Activated naive CD4-positive, alpha-beta T cell treated with anti-CD3 and anti-CD28 coated beads, Interleukin-2, amount 50 U/mL, for 24 hours (primary cell): ENCODE data around the gene FRAS1.
"Not testable (repeated sequence)": the region's sequence is repeated elsewhere in the genome, so short reads cannot be mapped to it uniquely, and the experiment has no call there.

ENCODE experiments used
- H3K27ac Mint-ChIP-seq: one replicate; pipeline ENCODE4 v1.8.0; 2021; ENCODE audit warnings: mild to moderate bottlenecking, mixed read lengths
- H3K27me3 Mint-ChIP-seq: one replicate; pipeline ENCODE4 v1.8.0; 2021; ENCODE audit warnings: mixed read lengths
- H3K36me3 Mint-ChIP-seq: one replicate; pipeline ENCODE4 v1.8.0; 2021; ENCODE audit warnings: mixed read lengths
- H3K4me1 Mint-ChIP-seq: one replicate; pipeline ENCODE4 v1.8.0; 2021; ENCODE audit warnings: mixed read lengths
- H3K4me3 Mint-ChIP-seq: one replicate; pipeline ENCODE4 v1.8.0; 2021; ENCODE audit warnings: mild to moderate bottlenecking, mixed read lengths
- H3K9me3 Mint-ChIP-seq: one replicate; pipeline ENCODE4 v1.8.0; 2021; ENCODE audit warnings: mixed read lengths

The FRAS1 gene

GRCh38 chr4:78226279-78226678, 169.2 kb downstream of the FRAS1 start:
- H3K9me3 Mint-ChIP-seq, result peaks cover 13% of the 10 kb centered on the region
- H3K36me3 Mint-ChIP-seq, result peaks cover 2% of the 10 kb centered on the region
- H3K27me3 Mint-ChIP-seq, result peaks cover 12% of the 10 kb centered on the region
- no peaks in the 10 kb centered on the region for H3K4me1 Mint-ChIP-seq
- H3K4me3 Mint-ChIP-seq, result no peak overlapping the region
- no peak overlapping the region for H3K27ac Mint-ChIP-seq

- H3K36me3 Mint-ChIP-seq, result peaks cover 2% of the 10 kb centered on the region
- no peak overlapping the region for H3K4me3 Mint-ChIP-seq
- H3K4me1 Mint-ChIP-seq, result no peaks in the 10 kb centered on the region
- peaks cover 12% of the 10 kb centered on the region for H3K27me3 Mint-ChIP-seq
- H3K27ac Mint-ChIP-seq, result no peak overlapping the region
- peaks cover 13% of the 10 kb centered on the region for H3K9me3 Mint-ChIP-seq
Measured at GRCh38 chr4:78227411-78228057, 170.4 kb downstream of the FRAS1 start.

GRCh38 chr4:78235800-78236199, 178.7 kb downstream of the FRAS1 start:
- Mint-ChIP-seq H3K9me3 (no peaks in the 10 kb centered on the region), H3K4me3 (no peak overlapping the region), H3K27ac (no peak overlapping the region), H3K4me1 (no peaks in the 10 kb centered on the region), H3K27me3 (peaks cover 4% of the 10 kb centered on the region), H3K36me3 (no peaks in the 10 kb centered on the region)

- Mint-ChIP-seq H3K4me3 (no peak overlapping the region), H3K27me3 (peaks cover 4% of the 10 kb centered on the region), H3K9me3 (no peaks in the 10 kb centered on the region), H3K27ac (no peak overlapping the region), H3K36me3 (no peaks in the 10 kb centered on the region), H3K4me1 (no peaks in the 10 kb centered on the region)
Measured at GRCh38 chr4:78237360-78237759, 180.2 kb downstream of the FRAS1 start.

- no peaks in the 10 kb centered on the region for H3K36me3 Mint-ChIP-seq
- H3K4me1 Mint-ChIP-seq, result no peaks in the 10 kb centered on the region
Measured at GRCh38 chr4:78242071-78242470, 184.9 kb downstream of the FRAS1 start.

GRCh38 chr4:78244705-78245485, 187.8 kb downstream of the FRAS1 start:
- H3K27me3 Mint-ChIP-seq, result peaks cover 6% of the 10 kb centered on the region
- no peak overlapping the region for H3K4me3 Mint-ChIP-seq
- H3K36me3 Mint-ChIP-seq, result no peaks in the 10 kb centered on the region
- H3K9me3 Mint-ChIP-seq, result no peaks in the 10 kb centered on the region
- no peak overlapping the region for H3K27ac Mint-ChIP-seq
- H3K4me1 Mint-ChIP-seq, result no peaks in the 10 kb centered on the region

More at GRCh38 chr4:78242071-78242470, 184.9 kb downstream of the FRAS1 start:
- no peak overlapping the region for H3K27ac Mint-ChIP-seq
- no peak overlapping the region for H3K4me3 Mint-ChIP-seq
- H3K27me3 Mint-ChIP-seq, result peaks cover 4% of the 10 kb centered on the region
- H3K9me3 Mint-ChIP-seq, result no peaks in the 10 kb centered on the region

- H3K4me1 Mint-ChIP-seq, result no peaks in the 10 kb centered on the region
- H3K27ac Mint-ChIP-seq, result no peak overlapping the region
- peaks cover 4% of the 10 kb centered on the region for H3K9me3 Mint-ChIP-seq
- H3K27me3 Mint-ChIP-seq, result peaks cover 6% of the 10 kb centered on the region
- H3K4me3 Mint-ChIP-seq, result no peak overlapping the region
- no peaks in the 10 kb centered on the region for H3K36me3 Mint-ChIP-seq
Measured at GRCh38 chr4:78247536-78248285, 190.6 kb downstream of the FRAS1 start.

GRCh38 chr4:78250500-78250899, 193.4 kb downstream of the FRAS1 start:
- H3K9me3 Mint-ChIP-seq, result peaks cover 5% of the 10 kb centered on the region
- no peaks in the 10 kb centered on the region for H3K4me1 Mint-ChIP-seq
- peaks cover 5% of the 10 kb centered on the region for H3K27me3 Mint-ChIP-seq
- H3K4me3 Mint-ChIP-seq, result no peak overlapping the region
- H3K36me3 Mint-ChIP-seq, result no peaks in the 10 kb centered on the region
- no peak overlapping the region for H3K27ac Mint-ChIP-seq

- H3K4me3 Mint-ChIP-seq, H3K27ac Mint-ChIP-seq, H3K4me1 Mint-ChIP-seq, H3K36me3 Mint-ChIP-seq, H3K27me3 Mint-ChIP-seq, H3K9me3 Mint-ChIP-seq: not testable (repeated sequence)
Measured at GRCh38 chr4:78252773-78253172, 195.7 kb downstream of the FRAS1 start.

- Mint-ChIP-seq H3K4me1 (no peaks in the 10 kb centered on the region), H3K9me3 (peaks cover 5% of the 10 kb centered on the region), H3K4me3 (no peak overlapping the region), H3K36me3 (no peaks in the 10 kb centered on the region), H3K27me3 (no peaks in the 10 kb centered on the region), H3K27ac (no peak overlapping the region)
Measured at GRCh38 chr4:78254893-78255292, 197.8 kb downstream of the FRAS1 start.

- H3K9me3 Mint-ChIP-seq, result no peaks in the 10 kb centered on the region
- peaks cover 6% of the 10 kb centered on the region for H3K27me3 Mint-ChIP-seq
- no peak overlapping the region for H3K27ac Mint-ChIP-seq
- no peaks in the 10 kb centered on the region for H3K4me1 Mint-ChIP-seq
- H3K36me3 Mint-ChIP-seq, result peaks cover 2% of the 10 kb centered on the region
- H3K4me3 Mint-ChIP-seq, result no peak overlapping the region
Measured at GRCh38 chr4:78265006-78265405, 207.9 kb downstream of the FRAS1 start.

- Mint-ChIP-seq H3K27ac (no peak overlapping the region), H3K36me3 (peaks cover 2% of the 10 kb centered on the region), H3K9me3 (no peaks in the 10 kb centered on the region), H3K4me3 (no peak overlapping the region), H3K4me1 (no peaks in the 10 kb centered on the region), H3K27me3 (no peaks in the 10 kb centered on the region)
Measured at GRCh38 chr4:78267790-78268189, 210.7 kb downstream of the FRAS1 start.

GRCh38 chr4:78268597-78268996, 211.5 kb downstream of the FRAS1 start:
- no peaks in the 10 kb centered on the region for H3K4me1 Mint-ChIP-seq
- no peaks in the 10 kb centered on the region for H3K27me3 Mint-ChIP-seq

GRCh38 chr4:78275450-78275849, 218.3 kb downstream of the FRAS1 start:
- H3K36me3 Mint-ChIP-seq, result not testable (repeated sequence)

More at GRCh38 chr4:78268597-78268996, 211.5 kb downstream of the FRAS1 start:
- Mint-ChIP-seq H3K36me3 (peaks cover 2% of the 10 kb centered on the region), H3K27ac (no peak overlapping the region), H3K4me3 (no peak overlapping the region), H3K9me3 (no peaks in the 10 kb centered on the region)

GRCh38 chr4:78286281-78286680, 229.2 kb downstream of the FRAS1 start:
- Mint-ChIP-seq H3K27ac (peak overlapping the region; percentile 36), H3K9me3 (no peaks in the 10 kb centered on the region), H3K36me3 (no peaks in the 10 kb centered on the region), H3K4me3 (no peak overlapping the region), H3K27me3 (peaks cover 9% of the 10 kb centered on the region), H3K4me1 (no peaks in the 10 kb centered on the region)

More at GRCh38 chr4:78275450-78275849, 218.3 kb downstream of the FRAS1 start:
- H3K4me1 Mint-ChIP-seq, H3K9me3 Mint-ChIP-seq, H3K27me3 Mint-ChIP-seq, H3K4me3 Mint-ChIP-seq, H3K27ac Mint-ChIP-seq: not testable (repeated sequence)

- H3K4me3 Mint-ChIP-seq, result no peak overlapping the region
- no peaks in the 10 kb centered on the region for H3K4me1 Mint-ChIP-seq
- no peaks in the 10 kb centered on the region for H3K9me3 Mint-ChIP-seq
- no peak overlapping the region for H3K27ac Mint-ChIP-seq
- H3K27me3 Mint-ChIP-seq, result peaks cover 9% of the 10 kb centered on the region
- H3K36me3 Mint-ChIP-seq, result no peaks in the 10 kb centered on the region
Measured at GRCh38 chr4:78288327-78288726, 231.2 kb downstream of the FRAS1 start.
